ENCODE data around the gene DCLK2.

Gene DCLK2

GRCh38 chr4:150070464-150071170 lies 7.6 kb upstream of the DCLK2 start:
- DNase-seq, result no peak

GRCh38 chr4:150072471-150072870 lies 5.8 kb upstream of the DCLK2 start:
- no peak for DNase-seq

GRCh38 chr4:150072906-150073714 lies 5.1 kb upstream of the DCLK2 start:
- DNase-seq, result no peak

GRCh38 chr4:150074064-150074463 lies 4.2 kb upstream of the DCLK2 start:
- DNase-seq, result no peak

GRCh38 chr4:150078579-150079080 lies 385 bp downstream of the DCLK2 start:
- peak; percentile 67 for DNase-seq

DNA sequence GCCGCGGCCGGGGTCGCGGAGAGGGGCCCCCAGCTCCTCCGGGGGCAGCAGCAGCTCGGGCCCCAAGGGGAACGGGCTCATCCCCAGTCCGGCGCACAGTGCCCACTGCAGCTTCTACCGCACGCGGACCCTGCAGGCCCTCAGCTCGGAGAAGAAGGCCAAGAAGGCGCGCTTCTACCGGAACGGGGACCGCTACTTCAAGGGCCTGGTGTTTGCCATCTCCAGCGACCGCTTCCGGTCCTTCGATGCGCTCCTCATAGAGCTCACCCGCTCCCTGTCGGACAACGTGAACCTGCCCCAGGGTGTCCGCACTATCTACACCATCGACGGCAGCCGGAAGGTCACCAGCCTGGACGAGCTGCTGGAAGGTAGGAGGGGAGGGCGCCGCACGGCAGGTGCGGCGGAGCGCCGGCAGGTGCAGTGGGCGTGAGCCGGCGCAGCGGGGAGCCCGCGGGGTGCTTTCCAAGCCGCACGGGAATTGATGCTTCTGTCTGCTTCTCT lies 886 bp downstream of the DCLK2 start:
- DNase-seq, result peak; percentile 60

DNA sequence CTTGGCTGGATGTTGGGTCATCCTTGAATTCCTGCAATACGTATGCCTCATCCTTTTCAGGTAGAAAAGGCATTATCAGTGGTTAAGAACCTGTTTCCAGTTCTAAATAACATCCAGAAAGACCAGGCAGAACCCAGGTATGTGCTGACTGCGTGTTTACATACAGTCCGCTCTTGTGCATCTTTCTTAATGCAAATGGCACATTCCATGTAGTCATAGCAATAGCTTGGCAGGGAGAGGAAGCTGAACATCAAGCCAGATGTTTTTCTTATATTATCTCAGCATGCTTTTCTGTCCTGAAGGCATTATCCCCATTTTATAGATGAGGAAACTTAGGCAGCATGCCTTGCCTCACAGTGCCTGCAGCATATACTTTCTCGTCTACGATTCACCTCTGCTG lies 2.1 kb downstream of the DCLK2 start:
- DNase-seq, result no peak

DNA sequence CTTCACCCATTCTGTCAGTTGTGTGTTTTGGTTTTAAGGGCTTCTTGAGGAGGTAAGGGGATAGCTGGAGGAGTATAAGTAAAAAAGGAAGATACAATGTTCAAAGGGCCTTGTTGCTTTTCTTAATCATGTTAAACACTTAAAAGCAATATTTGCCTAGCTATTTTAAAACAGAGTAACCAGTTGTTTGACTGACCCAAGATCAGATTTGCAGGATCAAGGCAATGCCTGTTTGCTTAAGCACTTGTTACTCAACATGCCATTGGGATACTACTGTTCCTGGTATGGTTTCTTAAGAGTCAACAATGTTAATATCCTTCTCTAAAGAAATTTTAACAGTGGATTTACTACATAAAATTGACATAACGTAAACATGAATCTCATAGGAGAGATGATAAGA lies 2.6 kb downstream of the DCLK2 start:
- no peak for DNase-seq

- no peak for DNase-seq
Observed at GRCh38 chr4:150082241-150082640, 4.0 kb downstream of the DCLK2 start.

DNA sequence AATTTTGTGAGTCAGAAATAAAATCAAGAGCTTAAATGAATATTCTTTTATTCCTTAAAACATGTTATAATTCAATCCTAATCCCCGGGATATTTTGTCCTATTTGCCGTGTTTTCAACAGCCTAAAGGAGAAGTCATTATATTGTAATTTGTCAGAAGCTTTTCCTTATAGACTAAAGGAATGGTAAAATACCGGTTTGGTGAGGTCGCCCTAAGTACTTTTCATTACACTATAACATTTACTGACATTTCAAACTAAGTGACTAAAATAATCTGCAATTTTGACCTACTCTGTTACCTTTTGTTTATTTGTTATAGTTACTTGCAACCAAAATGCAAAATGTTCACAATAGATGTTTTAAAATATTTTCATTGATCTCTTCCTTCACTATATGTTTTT lies 8.8 kb downstream of the DCLK2 start:
- DNase-seq, result no peak

GRCh38 chr4:150089732-150090131 lies 11.5 kb downstream of the DCLK2 start:
- DNase-seq, result no peak

GRCh38 chr4:150090836-150091235 lies 12.6 kb downstream of the DCLK2 start:
- DNase-seq, result no peak

DNA sequence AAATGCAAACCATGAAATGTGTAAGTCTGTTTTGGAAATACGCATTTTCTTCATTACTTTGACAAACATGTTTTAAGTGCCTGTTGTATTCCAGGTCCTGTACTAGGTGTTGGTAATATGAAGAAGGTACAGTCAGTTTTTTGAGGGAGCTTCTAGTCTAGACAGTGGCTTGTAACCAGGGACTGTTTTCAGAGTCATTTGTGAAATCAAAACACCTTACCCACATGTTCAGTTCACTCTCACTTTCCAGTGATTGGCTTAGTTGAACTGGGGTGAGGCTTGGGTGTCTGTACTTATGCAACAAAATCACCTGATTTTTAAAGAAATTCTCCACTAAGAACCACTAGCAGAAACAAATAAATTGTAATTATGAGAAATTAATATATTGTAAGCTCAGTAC lies 16.4 kb downstream of the DCLK2 start:
- no peak for DNase-seq

GRCh38 chr4:150096625-150097024 lies 18.4 kb downstream of the DCLK2 start:
- no peak for DNase-seq

DNA sequence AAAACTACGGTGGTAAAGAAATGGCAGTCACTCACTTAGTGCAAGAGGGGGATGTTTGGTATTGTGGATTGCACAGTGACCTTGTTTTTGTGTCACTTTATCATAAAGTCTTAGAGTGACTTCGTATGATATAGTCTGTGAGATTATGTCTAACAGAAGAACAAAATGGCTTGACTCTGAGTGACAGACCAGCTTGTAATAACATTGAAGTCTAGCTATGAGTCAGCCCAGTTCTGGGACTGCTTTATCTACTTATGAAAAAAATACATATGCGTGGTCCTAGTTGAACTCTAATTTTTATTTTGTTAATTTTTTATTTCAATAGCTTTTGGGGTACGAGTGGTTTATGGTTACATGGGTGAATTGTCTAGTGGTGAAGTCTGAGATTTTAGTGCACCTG lies 20.0 kb downstream of the DCLK2 start:
- no peak for DNase-seq

DNA sequence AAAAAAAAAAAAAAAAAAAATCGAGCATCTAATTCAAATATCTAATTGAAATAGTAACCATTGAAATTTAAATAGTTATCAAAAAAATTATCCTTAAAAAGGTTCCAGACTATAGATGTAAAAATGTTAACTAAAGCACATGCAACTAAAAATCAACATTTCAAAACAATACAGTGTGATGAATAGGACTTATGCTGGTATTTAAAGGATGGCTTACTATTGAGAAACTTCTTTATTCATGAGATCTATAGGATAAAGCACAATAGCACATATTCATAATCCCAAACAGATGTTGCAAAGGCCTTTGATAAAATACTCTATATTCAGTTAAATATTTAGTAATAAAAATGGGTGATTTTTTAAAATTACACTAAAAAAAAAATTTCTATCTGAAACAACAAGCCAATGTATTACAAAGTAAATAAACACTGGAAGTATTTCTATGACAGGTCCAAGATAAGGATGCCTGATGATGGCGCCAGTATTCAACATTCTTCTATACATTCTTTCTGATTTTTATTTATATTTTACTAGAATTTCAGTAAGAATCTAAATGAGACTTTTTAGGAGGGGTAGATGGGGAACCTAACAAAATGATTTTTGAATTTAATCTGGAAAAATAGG lies 26.3 kb downstream of the DCLK2 start:
- DNase-seq, result no peak

DNA sequence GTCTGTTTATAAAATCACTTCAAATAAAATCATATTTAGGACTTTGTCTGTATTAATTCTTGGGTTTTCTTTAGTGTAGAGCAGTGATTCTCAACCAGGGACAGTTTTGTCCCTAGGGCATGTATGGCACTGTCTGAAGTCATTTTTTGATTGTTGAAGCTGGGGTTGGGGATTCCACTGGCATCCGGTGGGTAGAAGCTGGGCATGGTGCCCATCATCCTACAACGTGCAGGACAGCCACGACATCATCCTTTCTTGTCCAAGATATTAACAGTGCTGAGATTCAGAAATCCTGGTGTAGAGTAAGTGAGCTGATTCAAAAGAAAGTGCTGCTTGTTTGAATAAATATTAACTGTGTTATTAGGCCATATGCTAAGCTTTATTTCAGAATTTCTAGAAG lies 28.6 kb downstream of the DCLK2 start:
- no peak for DNase-seq

GRCh38 chr4:150108691-150109090 lies 30.4 kb downstream of the DCLK2 start:
- DNase-seq, result no peak

DNA sequence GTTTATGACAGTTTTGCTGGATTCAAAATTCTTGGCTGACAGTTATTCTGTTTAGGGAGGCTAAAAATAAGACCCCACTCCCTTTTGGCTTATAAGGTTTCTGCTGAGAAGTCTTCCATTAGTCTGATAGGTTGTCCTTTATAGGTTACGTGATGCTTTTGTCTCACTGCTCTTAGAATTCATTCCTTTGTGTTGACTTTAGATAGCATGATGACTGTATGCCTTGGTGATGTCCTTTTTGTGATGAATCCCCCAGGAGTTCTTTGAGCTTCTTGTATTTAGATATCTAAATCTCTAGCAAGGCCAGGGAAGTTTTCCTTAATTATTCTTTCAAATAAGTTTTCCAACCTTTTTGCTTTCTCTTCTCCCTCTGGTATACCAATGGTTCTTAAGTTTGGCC lies 36.4 kb downstream of the DCLK2 start:
- no peak for DNase-seq

DNA sequence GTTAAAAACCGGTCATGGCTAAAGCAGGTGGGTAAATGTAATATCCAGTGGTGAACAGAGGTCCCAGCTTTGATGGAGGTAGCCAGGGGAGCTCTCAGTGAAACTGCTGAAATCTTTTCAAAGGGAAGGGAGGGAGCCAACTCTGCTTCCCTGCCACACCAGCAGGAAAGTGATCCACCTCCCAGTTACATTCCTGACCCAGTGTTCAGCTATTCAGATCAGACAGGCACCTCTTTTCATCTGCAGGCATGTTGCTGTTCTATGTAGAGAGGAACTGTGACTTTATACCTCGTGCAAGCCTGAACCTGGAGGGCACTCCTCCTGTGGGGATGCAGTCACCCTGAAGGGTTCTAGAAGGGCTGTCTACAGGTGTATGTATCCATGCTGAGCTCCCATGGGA lies 37.6 kb downstream of the DCLK2 start:
- DNase-seq, result no peak

DNA sequence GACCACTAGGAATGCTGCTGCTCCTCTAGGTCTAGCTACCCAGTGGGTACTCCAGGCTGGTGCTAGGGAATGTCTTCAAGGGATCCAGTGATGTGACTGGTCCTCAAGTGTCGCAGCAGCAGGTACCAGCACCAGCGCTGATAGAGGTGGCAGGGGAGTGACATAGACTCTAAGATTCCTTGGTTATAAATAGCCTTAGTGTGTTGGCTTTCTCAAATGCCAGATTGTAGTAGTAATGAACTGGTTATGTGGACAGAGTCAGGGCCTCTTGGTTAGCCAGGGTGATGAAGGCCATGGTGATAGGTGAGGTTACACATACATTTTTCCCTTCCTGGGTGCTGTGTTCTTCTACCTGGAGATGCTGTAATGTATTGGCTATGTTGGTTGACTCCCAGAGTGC lies 38.3 kb downstream of the DCLK2 start:
- DNase-seq, result no peak

DNA sequence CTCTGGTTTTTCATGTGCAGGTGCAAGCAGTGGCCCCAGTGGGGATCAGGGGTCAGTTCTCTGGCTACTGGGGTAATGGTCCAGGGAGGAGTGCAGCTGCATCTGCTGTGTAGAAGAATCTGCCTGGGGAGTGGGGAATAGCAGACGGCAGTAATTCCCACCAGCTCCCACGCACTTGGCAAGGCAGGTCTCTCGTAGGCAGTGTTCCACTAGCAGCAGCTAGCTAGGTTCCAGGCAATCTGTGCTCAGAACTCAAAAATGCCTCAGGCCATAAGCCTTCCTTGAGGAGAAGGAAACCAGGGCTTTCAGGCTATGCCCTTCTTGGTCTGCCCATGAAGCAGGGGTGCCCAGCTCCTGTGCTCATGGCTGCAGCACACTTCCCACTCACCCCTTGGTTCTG lies 38.8 kb downstream of the DCLK2 start:
- DNase-seq, result peak; percentile 78

DNA sequence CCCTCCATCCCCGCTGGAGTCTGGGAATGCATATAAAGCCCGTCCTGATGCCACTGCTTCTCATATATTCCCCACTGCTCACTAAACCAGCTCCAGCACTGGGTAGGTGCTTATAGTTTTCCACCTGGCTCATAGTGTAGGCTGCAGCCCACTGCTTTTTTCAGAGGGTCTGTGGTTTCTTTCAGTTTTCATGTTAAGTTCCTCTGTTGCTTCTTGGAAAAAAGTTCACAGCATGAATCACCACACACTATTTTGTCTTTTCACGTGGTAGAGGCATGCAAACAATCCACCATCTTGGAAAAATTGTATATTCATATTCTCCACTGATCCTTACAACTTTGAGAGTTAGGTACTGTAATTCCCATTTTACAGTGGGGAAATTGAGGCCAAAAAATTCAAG lies 39.4 kb downstream of the DCLK2 start:
- no peak for DNase-seq

DNA sequence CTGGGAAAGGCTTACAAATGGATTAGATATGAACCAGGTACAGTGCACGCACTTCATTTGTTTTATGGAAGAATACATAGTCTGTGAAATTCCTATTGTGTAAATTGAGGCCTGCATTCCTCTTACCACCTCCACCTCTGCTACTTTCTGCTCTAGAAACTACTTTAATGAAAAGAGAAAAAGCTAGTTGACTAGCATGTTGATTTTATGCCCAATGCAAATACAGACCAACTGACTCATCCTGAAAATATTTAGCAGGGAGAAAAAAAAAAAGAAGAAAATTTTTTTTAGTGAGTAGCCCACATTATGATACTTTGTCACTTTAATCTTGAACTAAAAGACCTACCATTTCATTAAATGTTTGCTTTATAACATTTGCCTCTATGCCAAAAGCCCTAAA lies 41.2 kb downstream of the DCLK2 start:
- no peak for DNase-seq

Data from right hindlimb (tissue), 1 donor.